GM19351 (cell line): ENCODE results near the gene DPEP3.
"Not testable (repeated sequence)": the region's sequence is repeated elsewhere in the genome, so short reads cannot be mapped to it uniquely, and the experiment has no call there.

Experiments
- ATAC-seq: cut with Tn5 transposase; IDR thresholded peaks from one replicate; pipeline ENCODE4 v1.9.1; 2021; ENCODE audit warnings: mild to moderate bottlenecking, moderate library complexity; ENCODE audit not compliant: unreplicated experiment

Gene DPEP3

DNA sequence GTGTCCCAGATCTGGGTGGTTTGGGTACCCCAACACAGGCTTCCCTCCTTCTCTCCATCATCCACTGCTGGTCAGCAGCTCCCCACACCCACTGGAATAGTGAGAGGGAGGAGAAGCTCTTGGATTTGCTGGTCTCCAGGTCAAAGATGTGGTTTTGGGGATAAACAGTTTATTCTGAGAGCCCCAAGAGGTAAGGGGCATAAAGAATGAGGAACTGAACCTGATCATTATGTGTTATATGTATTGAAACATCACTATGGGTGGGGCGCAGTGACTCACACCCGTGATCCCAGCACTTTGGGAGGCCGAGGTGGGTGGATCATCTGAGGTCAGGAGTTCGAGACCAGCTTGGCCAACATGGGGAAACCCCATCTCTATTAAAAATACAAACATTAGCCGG is 15.1 kb upstream of the DPEP3 start:
- ATAC-seq: no peak

DNA sequence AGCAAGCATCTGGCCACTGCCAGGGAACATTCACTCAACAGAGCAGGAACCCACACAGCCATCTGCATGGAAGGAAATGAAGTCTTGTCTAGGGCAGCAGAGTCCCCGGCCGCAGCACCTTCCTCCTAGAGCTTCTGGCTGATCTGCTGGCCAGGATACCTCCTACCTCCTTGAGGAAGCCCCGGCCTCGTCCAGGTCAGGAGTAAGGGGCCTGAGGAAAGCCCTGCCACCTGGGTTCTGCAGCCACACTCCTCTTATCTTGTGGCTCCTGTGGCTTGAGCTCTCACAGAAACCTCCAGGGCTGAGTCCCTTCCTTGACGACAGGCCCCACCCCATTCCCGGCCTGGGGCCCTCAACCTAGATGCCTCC is 13.7 kb upstream of the DPEP3 start:
- ATAC-seq: not testable (repeated sequence)

DNA sequence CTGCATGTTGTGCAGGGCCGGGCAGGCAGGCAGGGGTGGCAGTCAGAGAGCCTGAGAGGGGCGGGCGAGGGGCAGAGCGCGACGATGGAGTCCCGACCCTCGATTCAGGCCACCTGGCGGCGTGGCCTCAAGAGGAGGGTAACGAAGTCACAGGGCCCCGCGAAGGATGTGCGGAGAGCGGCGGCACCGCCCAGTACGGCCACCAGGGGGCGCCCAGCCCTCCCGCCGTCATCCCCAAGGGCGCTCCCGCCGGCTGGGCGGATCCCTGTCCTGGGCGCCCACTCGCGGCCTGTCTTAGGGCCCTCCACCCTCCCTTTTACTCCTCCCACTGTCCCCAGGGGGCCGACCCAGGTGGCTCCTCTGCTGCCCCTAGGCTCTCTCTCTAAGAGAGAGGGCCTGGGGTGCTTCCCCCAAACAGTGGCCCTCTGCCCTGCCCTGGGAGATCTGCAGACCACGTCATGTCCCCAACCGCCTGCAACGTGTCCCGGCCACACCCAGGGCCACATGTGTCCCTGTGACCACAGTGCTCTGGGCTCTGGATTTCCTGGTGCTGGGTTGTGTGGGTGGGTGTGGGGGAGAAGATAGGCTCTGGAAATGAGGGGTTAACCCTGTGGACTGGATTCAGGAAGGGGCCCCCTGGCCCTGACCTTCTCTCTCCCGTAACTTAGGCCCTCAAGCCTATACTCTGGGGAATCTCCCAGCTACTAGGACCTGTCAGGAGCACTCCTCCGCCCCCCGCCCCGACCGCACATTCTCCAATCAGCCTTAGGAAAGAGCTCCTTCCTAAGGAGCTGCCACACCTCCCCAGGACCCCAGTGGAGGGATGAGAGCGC is 13.1 kb upstream of the DPEP3 start:
- ATAC-seq: peak; percentile 70

DNA sequence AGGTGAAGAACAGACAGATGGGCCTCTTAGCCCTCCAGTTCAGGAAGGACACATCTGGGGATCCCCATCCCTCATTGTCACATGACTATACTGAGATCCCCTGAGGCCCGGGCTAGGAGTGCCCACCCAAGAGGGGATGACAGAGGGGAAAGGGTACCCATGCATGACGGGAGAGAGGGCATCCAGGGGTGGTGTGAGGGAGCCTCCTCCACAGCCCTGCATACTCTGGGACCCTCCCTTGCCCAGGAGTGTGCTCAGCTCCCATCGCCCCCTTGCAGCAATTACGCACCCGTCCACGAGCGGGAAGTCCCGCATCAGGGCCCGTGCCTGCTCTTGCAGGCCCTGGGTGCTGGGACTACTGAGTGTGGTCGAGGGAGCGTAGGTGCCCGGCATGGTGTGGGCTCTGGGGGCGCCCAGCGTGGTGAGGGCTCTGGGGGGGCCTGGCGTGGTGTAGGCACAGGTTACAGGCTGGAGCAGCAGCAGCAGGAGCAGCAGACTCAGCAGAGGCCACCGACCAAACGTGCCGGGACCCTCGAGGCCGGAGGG is 12.4 kb upstream of the DPEP3 start:
- ATAC-seq: no peak

DNA sequence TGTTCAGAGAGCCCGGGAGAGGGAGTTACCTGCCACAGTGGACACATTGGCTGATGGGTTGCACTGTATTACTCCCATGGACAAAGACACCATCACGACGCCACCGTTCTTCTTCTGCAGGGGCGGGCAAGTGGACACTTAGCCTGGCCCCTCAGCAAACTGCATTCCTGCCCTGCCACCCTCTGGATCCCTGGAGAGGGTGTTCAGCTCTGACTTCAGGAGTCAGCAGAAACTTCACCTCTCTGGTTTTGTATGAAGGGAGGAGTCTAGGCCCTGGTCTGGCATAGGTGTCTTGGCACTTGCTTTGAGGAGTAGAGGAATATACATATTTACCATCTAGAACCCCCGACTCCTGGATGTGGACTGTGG is 9.7 kb upstream of the DPEP3 start:
- no peak for ATAC-seq

DNA sequence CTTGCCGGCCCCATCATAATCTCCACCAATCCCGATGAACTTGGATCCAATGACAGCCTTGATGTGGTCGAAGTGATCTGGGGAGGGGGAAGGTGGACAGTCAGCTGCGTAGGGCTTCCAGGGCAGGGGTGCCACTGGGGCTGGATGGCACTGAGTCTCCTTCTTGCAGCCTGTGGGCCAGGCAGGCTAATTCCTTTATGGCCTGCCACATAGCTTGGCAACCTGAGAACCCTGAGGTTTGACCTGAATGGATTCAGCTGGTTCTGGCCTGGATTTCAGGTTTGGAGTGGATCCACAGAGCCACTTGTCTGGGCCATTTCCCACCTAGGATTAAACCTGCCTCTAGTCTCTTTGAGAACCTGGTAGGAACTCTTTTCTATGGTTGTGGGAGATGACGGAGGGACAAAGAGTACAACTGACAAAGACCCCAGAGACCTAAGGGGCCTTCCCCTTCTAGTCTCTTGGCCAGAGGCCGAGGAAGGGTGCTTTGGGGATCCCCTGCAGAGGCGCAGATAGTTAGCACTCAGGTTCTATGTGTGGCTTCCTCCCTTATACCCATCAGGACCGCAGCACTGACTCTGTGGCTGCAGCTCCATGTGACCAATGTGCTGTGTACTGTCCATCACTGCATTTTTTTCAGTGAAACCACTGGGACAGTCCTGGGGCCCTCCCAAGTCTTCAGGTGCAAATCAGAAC is 9.2 kb upstream of the DPEP3 start:
- ATAC-seq: no peak

DNA sequence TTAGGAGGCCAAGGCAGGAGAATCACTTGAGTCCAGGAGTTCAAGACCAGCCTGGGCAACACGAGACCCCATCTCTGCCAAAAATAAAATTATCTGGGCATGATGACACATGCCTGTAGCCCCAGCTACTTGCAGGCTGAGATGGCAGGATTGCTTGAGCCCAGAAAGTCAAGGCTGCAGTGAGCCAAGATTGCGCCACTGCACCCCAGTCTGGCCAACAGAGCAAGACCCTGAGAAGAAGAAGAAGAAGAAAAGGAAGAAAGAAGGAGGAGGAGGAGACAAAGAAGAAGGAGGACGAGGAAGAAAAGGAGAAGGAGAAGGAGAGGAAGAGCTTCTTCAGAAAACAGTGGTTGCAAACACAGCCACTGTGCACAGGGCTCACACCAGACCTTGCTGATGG is 8.4 kb upstream of the DPEP3 start:
- ATAC-seq: no peak

DNA sequence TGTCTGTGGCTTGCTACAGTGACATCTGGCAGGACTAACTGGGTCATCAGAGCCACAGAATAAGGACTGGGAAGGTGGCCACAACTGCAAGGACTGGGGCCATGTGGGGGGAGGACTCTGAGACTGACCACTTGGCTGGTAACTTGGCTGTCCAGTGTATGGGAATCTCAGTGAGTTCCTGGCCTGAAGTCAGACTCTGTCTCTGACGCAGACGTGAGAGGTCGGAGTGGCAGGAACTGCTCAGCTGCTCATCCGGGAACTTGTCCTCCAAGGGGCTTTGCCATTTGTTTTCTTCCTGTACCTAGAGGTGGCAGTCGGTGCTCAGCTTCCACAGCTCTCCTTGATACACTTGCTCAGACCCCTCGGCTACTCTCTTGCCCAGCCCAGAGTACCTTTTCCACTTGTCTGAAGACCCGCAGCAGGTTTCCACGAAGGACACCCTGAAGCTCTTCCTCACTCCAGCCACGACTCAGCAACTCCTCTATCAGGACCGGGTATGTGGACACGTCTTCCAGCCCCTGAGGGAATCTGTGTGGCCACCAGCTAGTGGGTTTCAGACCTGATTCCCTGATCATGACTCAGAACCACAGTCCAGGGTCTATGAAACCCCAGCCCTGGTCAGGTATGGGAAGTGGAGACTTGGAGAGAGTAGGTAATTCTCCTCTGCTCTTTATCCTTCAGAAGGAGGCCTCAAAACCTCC is 7.3 kb upstream of the DPEP3 start:
- no peak for ATAC-seq

DNA sequence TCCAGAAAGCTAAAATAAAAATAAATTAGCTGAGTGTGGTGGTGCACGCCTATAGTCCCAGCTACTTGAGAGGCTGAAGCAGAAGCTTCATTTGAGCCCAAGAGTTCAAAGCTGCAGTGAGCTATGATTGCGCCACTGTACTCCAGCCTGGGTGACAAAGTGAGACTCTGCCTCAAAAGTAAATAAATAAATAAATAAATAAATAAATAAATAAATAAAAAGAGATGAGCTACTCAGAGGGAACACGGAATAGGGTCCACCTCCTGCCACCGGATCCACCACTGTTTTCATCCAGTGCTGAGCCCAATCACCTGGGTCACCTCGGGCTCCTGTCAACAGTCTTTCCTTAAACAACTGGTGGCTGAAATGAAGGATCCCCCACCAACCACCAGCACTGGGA is 6.7 kb upstream of the DPEP3 start:
- no peak for ATAC-seq

DNA sequence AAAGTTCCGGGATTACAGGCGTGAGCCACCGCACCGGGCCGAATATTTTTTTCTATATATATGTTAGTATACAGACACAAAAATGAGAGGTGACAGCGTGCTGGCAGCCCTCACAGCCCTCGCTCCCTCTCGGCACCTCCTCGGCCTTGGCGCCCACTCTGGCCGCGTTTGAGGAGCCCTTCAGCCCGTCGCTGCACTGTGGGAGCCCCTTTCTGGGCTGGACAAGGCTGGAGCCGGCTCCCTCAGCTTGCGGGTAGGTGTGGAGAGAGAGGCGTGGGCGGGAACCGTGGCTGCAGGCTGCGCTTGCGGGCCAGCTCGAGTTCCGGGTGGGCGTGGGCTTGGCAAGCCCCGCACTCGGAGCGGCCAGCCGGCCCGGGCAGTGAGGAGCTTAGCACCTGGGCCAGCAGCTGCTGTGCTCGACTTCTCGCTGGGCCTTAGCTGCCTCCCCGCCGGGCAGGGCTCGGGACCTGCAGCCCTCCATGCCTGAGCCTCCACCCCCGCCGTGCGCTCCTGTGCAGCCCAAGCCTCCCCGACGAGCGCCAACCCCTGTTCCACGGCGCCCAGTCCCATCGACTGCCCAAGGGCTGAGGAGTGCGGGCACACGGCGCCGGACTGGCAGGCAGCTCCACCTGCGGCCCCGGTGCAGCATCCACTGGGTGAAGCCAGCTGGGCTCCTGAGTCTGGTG is 1.9 kb upstream of the DPEP3 start:
- ATAC-seq: no peak

DNA sequence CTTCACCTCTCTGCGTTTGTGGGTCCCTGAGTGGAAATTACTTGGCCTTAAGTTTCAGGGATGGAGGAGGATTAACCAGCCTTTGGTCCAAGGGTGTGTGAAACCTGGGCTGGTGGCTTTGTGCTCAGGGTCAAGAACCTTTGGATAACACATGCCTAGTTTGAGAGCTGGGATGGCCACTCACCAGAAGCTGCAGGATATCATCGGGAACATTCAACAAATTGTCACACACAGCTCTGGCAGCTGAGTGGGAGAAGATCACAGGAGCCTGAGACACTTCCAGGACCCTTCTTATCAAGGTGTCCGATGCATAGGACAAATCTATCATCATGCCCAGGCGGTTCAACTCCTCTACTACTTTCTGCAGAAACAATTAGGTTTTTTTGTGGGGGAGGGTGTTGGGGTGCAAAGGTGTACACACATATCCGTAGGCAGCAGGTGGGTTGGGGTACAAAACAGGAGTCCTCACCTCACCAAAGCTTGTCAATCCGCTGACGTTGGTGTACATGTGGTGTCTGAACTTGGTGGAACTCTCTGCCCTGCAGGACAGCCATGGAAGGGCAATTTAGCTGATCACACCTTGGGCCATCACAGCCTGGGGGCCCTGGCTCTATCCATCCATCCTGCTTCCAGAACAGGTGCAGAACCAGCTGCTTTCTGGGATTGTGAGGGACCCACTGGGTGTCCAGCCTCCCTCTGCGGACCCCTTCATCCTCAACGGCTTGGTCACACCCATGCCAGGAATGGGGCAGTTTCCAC is 2.7 kb downstream of the DPEP3 start:
- ATAC-seq: no peak

DNA sequence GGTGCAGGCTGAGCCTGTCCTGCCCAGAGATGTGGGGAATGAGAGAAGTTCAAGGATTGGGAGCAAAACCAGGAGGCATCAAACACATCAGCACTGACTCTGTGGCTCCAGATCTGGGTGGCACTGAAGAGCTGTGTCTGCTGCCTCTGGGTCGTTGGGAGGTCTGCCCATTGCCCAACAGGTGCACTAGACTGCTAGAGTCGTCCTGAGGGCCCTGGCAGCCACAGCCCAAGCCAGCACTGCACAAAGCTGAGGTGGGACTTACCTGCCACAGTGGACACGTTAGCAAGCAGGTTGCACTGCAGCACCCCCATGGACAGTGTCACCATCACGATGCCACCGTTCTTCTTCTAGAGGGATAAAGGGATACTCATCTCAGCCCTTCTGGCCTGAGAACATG is 3.3 kb downstream of the DPEP3 start:
- ATAC-seq: no peak

DNA sequence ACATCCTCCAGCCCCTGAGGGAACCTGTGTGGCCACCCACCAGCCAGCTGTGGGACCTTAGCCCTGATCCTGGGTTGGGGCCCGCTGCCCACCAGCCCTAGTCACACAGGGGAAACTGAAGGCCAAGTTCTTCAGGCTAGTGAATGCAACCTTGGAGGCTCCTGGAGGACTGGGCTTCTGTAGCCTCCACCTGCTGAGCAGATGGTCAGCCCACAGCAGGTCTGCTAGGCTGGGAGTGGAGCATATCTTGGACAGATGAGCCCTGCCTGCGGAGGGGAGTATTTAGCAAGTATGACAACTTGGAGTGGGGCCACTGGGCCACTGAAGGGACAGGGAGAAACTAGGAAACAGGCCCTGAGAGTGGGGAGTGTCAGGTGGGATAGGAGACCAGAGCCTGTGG is 4.1 kb downstream of the DPEP3 start:
- no peak for ATAC-seq

DNA sequence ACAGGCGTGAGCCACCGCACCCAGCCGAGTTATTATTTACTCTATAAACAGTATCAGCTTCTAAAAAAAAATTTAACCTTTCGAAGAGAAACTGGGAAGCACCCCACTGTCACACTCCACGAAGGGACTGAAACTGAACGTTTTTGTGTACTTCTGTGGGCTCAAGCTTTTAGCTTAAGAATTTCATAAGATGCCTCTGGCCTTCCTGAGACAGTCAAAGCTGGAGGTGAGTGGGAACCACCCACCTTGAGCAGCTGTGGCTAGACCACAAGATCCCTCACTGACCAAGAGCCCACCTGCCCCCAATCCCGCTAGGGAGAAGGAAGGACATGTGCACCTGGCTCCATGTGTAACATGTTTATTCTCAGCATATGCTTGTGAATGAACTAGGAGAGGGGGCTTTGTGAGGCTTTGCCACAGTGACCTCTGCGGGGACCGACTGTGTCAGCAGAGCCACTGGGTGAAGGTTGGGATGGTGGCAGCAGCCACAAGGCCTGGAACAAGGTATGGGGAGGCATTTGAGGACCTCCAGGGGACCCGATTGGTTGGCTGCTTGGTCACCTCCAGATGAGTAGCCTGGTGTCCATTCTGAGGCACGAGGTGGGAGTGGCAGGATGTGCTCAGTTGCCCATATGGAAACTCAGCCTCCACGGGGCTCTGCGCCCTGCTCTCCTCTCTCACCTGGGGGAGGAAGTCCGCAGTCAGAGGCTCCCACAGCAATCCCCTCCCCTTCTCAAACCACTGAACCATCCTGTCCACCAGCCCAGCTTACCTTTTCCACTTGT is 4.8 kb downstream of the DPEP3 start:
- no peak for ATAC-seq

DNA sequence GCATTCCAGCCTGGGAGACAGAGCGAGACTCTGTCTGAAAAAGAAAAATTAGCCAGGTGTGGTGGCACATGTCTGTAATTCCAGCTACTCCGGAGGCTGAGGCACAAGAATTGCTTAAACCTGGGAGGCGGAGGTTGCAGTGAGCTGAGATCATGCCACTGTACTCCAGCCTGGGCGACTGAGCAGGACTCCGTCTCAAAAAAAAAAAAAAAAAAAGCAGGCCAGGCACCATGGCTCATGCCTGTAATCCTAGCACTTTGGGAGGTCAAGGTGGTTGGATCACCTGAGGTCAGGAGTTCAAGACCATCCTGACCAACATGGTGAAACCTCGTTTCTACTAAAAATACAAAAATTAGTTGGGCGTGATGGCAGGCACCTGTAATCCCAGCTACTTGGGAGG is 8.0 kb downstream of the DPEP3 start:
- not testable (repeated sequence) for ATAC-seq

DNA sequence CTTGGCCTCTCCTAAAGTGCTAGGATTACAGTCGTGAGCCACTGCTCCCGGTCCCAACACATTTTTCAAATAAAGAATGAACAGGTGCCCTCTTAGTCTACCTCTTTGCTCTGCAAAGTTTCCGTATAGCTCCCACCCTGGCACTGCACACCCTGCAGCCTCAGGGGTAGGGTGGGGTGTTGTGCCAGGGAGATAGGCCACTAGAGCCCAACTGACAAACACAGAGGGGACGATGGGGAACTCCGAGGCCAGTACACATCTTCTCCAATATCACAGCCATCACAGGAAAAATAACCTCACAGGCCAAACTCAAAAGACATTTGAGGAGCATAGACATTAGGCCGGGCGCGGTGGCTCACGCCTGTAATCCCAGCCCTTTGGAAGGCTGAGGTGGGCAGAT is 9.2 kb downstream of the DPEP3 start:
- no peak for ATAC-seq

DNA sequence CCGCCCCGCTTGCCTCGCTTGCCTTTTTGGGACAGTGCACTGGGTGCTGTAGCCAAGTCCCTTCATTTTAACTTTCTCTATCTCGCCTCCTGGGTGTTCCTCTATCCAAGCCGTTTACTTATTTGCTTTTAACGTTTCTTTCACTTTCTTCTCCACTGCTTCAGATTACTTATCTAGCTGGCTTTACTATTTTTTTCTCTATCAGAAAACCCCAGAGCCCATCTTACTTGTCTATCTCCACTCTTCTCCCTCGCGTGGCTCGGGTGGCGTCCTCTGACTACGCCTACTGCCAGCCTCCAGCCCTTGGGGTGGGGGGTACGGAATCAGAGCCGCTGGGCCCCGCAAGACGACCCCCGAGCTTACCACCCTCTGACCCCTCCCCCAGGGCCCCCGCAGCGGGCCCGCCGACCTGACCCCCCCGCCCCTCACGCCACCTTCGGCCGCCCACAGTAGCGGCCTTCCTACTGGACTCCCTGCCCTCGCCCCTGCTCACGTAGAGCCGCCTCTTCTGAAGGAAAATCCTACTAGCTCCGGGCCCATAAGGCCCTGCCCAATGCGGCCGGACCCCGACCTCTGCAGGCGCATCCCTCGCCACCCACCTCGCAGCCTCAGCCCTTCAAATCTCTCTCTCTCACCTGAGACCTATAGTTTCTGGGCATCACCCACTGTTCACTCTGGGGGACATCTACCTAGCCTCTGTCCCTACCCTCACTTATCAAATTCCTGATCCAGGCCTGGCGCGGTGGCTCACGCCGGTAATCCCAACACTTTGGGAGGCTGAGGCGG is 10.9 kb downstream of the DPEP3 start:
- peak; percentile 18 for ATAC-seq

DNA sequence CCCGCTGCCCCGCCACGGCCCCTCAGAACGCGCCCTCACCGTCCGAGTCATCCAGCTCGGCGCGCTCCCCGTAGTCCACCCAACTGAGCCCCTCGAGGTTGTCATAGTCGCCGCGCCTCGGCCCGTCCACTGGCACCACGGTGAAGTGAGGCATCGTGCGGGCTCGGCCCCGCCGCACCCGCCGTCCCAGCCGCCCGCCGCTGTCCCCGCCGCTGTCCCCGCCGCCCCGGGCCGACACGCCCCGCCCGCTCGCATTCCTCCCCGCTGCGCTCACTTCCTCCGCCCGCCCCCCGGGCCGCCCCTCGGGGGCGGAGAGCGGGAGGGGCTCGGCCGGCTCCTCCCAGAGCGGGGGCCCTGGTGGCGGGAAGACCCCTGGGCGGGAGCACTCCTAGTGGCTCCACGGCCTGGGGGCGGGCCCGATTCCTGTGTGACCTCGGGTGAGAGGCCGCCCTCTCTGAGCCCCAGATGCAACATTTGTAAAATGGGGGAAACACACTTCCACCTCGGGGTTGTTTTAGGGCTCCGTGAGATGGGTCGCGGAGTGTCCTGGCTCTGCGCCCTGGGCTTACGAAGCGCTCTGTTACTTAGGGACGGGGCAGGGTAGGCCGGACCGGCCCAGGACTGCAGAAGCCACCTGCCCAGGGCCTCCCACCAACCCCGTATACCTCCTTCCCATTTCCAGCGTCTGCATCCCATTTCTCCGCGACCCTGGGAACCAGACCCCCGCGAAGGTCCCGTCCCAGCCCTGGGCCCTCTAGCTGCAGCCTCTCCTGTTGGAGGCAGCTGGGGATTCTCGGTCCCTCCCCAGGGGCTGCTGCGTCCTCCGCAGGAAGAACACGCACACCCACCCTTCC is 11.7 kb downstream of the DPEP3 start, which contains the start of gene SLC12A4:
TSS of gene SLC12A4 (minus strand) at position 238 of the 854 bp plus-strand sequence. CDS start at position 154, 84 bp downstream.
- ATAC-seq: peak; percentile 71
